NCI-H345 (cell line): Measurements from ENCODE around the gene DUSP6.

Experiments
- DNase-seq: peaks from one replicate; lab custom pipeline; 2025; lab: John Stamatoyannopoulos, UW

The DUSP6 gene

GRCh38 chr12:89373763-89374572 lies 21.7 kb upstream of the DUSP6 start:
- DNase-seq: no peak

GRCh38 chr12:89372584-89373370 lies 20.5 kb upstream of the DUSP6 start:
- no peak for DNase-seq

GRCh38 chr12:89370850-89371249 lies 18.5 kb upstream of the DUSP6 start:
- no peak for DNase-seq

- no peak for DNase-seq
Measured at GRCh38 chr12:89370421-89370831, 18.1 kb upstream of the DUSP6 start.

- no peak for DNase-seq
Measured at GRCh38 chr12:89369166-89369565, 16.9 kb upstream of the DUSP6 start.

GRCh38 chr12:89368391-89368790 lies 16.1 kb upstream of the DUSP6 start:
- no peak for DNase-seq

GRCh38 chr12:89366676-89367364 lies 14.5 kb upstream of the DUSP6 start:
- no peak for DNase-seq

GRCh38 chr12:89364631-89365030 lies 12.3 kb upstream of the DUSP6 start:
- DNase-seq: no peak

- no peak for DNase-seq
Measured at GRCh38 chr12:89364058-89364457, 11.8 kb upstream of the DUSP6 start.

GRCh38 chr12:89363582-89363981 lies 11.3 kb upstream of the DUSP6 start:
- DNase-seq: no peak

- no peak for DNase-seq
Measured at GRCh38 chr12:89363084-89363483, 10.8 kb upstream of the DUSP6 start.

- DNase-seq: no peak
Measured at GRCh38 chr12:89359615-89360014, 7.3 kb upstream of the DUSP6 start.

GRCh38 chr12:89358805-89359204 lies 6.5 kb upstream of the DUSP6 start:
- no peak for DNase-seq

- DNase-seq: no peak
Measured at GRCh38 chr12:89357297-89357730, 5.0 kb upstream of the DUSP6 start.

GRCh38 chr12:89356069-89356665 lies 3.9 kb upstream of the DUSP6 start:
- DNase-seq: no peak

GRCh38 chr12:89355243-89356068 lies 3.2 kb upstream of the DUSP6 start:
- no peak for DNase-seq

GRCh38 chr12:89354612-89355067 lies 2.3 kb upstream of the DUSP6 start:
- peak; percentile 33 for DNase-seq

GRCh38 chr12:89353823-89354611 lies 1.7 kb upstream of the DUSP6 start:
- peak; percentile 84 for DNase-seq

- peak; percentile 85 for DNase-seq
Measured at GRCh38 chr12:89353188-89353822, 1.0 kb upstream of the DUSP6 start.

GRCh38 chr12:89352242-89352491 lies 134 bp downstream of the DUSP6 start:
- DNase-seq: no peak
